HepG2 (cell line): ENCODE measurements around the gene EVI5.

Experiments
- ATF2 ChIP-seq: sonication (generic); formaldehyde crosslinking; IDR thresholded peaks from 2 replicates; pipeline ENCODE4 v1.4.0; 2020; ENCODE audit warnings: missing genetic modification reagents
- BCLAF1 ChIP-seq: fragments of 450-650 bp; IDR thresholded peaks from 2 replicates; pipeline ENCODE4 v1.6.1; 2017; ENCODE audit warnings: mild to moderate bottlenecking
- CTCF ChIP-seq: sonication (generic); formaldehyde crosslinking; IDR thresholded peaks from 2 replicates; pipeline ENCODE4 v1.5.0; 2020; ENCODE audit warnings: mild to moderate bottlenecking, missing genetic modification reagents, moderate library complexity
- GRHL1 ChIP-seq: sonication (generic); formaldehyde crosslinking; conservative IDR thresholded peaks from 2 replicates; pipeline ENCODE4 v1.8.0; 2022; ENCODE audit warnings: missing genetic modification reagents
- NCOA5 ChIP-seq: sonication (generic); formaldehyde crosslinking; IDR thresholded peaks from 2 replicates; pipeline ENCODE4 v1.4.0; 2020; ENCODE audit warnings: missing genetic modification reagents
- ZNF274 ChIP-seq: sonication (generic); formaldehyde crosslinking; IDR thresholded peaks from 2 replicates; pipeline ENCODE4 v1.5.1; 2020; ENCODE audit warnings: mild to moderate bottlenecking, missing genetic modification reagents
- ZNF724P ChIP-seq: sonication (generic); formaldehyde crosslinking; IDR thresholded peaks from 2 replicates; pipeline ENCODE4 v1.8.0; 2022; ENCODE audit warnings: missing genetic modification reagents, borderline replicate concordance

GRCh38 chr1:92663775-92664174, 121.1 kb downstream of the EVI5 start:
- TF ChIP-seq BCLAF1 = no peak
- no peak for TF ChIP-seq ATF2
- no peak for TF ChIP-seq NCOA5 (CRISPR knock-in tag)
- no peak for TF ChIP-seq GRHL1 (CRISPR knock-in tag)
- TF ChIP-seq CTCF (CRISPR knock-in tag) = no peak
- TF ChIP-seq ZNF274 (CRISPR knock-in tag) = no peak
- TF ChIP-seq ZNF724P (CRISPR knock-in tag) = no peak
